SK-N-SH (cell line): ENCODE data around the gene KCNQ2. TPM values are rescaled to one million over a fixed set of nuclear protein-coding genes. Genes with fewer than 3 reads are reported as not detected.

Experiments
- CTCF ChIA-PET: fragments of 300-600, 350-600 bp; formaldehyde crosslinking; extraction: SDS; loops from one replicate; lab custom pipeline; 2021; lab: Yijun Ruan, JAX
- POLR2A ChIA-PET: fragments of 350-600 bp; sonication (Branson Sonifier 250); formaldehyde crosslinking; extraction: SDS; loops from one replicate; lab custom pipeline; 2020; ENCODE audit warnings: antibody characterized with exemption, inconsistent platforms; lab: Yijun Ruan, JAX
- DNase-seq: peaks from one replicate; pipeline ENCODE4 v3.0.0; 2012
- H2AFZ ChIP-seq: fragments of 200-600 bp; sonication (generic); 2 replicates; pipeline ENCODE4 v1.8.1; 2016; ENCODE audit warnings: antibody characterized with exemption, mild to moderate bottlenecking, low read depth
- H3F3A ChIP-seq: fragments of 200-600 bp; sonication (generic); replicated peaks from 2 replicates; pipeline ENCODE3; 2016; ENCODE audit warnings: antibody characterized with exemption, mild to moderate bottlenecking; ENCODE audit not compliant: insufficient read depth
- H3K27ac ChIP-seq, 2 experiments: fragments of 200-500 bp in 1 of 2; fragments of 200-600 bp in 1 of 2; sonication (Bioruptor generic) in 1 of 2; sonication (generic), shearing (Covaris generic) in 1 of 2; 2 replicates each; pipeline versions ENCODE4 v1.5.1 to v1.6.1; 2014 to 2016; ENCODE audit warnings: low read depth in 2 of 2, inconsistent platforms in 1 of 2, low read length in 1 of 2, mild to moderate bottlenecking in 1 of 2, mixed read lengths in 1 of 2
- H3K27me3 ChIP-seq: fragments of 200-600 bp; sonication (generic), shearing (Covaris generic); 2 replicates; pipeline ENCODE4 v1.6.1; 2016; ENCODE audit warnings: mixed run types; ENCODE audit not compliant: insufficient read depth
- H3K36me3 ChIP-seq, 2 experiments: fragments of 200-500 bp in 1 of 2; fragments of 200-600 bp in 1 of 2; sonication (Bioruptor generic) in 1 of 2; sonication (generic) in 1 of 2; replicated peaks in 1 of 2; 2 replicates each; pipeline versions ENCODE3 to v1.5.1; 2014 to 2016; ENCODE audit warnings: low read length in 1 of 2, mild to moderate bottlenecking in 1 of 2; ENCODE audit not compliant: insufficient read depth in 2 of 2, control insufficient read depth in 1 of 2
- H3K4me1 ChIP-seq, 2 experiments: fragments of 200-500 bp in 1 of 2; fragments of 200-600 bp in 1 of 2; sonication (Bioruptor generic) in 1 of 2; sonication (generic), shearing (Covaris generic) in 1 of 2; 2 replicates each; pipeline versions ENCODE4 v1.5.1 to v1.6.1; 2014 to 2016; ENCODE audit warnings: low read depth in 1 of 2, low read length in 1 of 2, mixed run types in 1 of 2; ENCODE audit not compliant: insufficient read depth in 2 of 2, control insufficient read depth in 1 of 2
- H3K4me2 ChIP-seq: fragments of 200-600 bp; sonication (generic), shearing (Covaris generic); 2 replicates; pipeline ENCODE4 v1.6.1; 2017; ENCODE audit warnings: mixed run types
- H3K4me3 ChIP-seq, 2 experiments: fragments of 200-500 bp in 1 of 2; fragments of 200-600 bp in 1 of 2; sonication (Bioruptor generic) in 1 of 2; sonication (generic), shearing (Covaris generic) in 1 of 2; 2 replicates each; pipeline versions ENCODE4 v1.5.1 to v1.8.1; 2014 to 2016; ENCODE audit warnings: low read depth in 2 of 2, inconsistent platforms in 1 of 2, low read length in 1 of 2, mild to moderate bottlenecking in 1 of 2, mixed read lengths in 1 of 2, moderate library complexity in 1 of 2
- H3K79me2 ChIP-seq: fragments of 200-600 bp; sonication (generic); 2 replicates; pipeline ENCODE4 v1.8.1; 2017; ENCODE audit warnings: mild to moderate bottlenecking; ENCODE audit not compliant: insufficient read depth
- H3K9ac ChIP-seq: fragments of 200-600 bp; sonication (generic); 2 replicates; pipeline ENCODE4 v1.6.1; 2017; ENCODE audit warnings: mixed run types
- H3K9me2 ChIP-seq: fragments of 200-600 bp; sonication (generic); 2 replicates; pipeline ENCODE4 v1.6.1; 2017; ENCODE audit warnings: mixed run types
- H3K9me3 ChIP-seq: fragments of 200-600 bp; sonication (generic); 2 replicates; pipeline ENCODE4 v1.6.1; 2017; ENCODE audit warnings: mixed run types, mild to moderate bottlenecking, moderate library complexity
- H4K20me1 ChIP-seq: fragments of 200-600 bp; sonication (generic); 2 replicates; pipeline ENCODE4 v1.6.1; 2017; ENCODE audit warnings: mild to moderate bottlenecking, mixed run types; ENCODE audit not compliant: insufficient read depth
- CTCF ChIP-seq: fragments of 200-600 bp; sonication (generic); IDR thresholded peaks from 2 replicates; pipeline ENCODE4 v1.6.1; 2017; ENCODE audit warnings: antibody characterized with exemption, mild to moderate bottlenecking, moderate library complexity
- ELF1 ChIP-seq: IDR thresholded peaks from 2 replicates; pipeline ENCODE4 v1.4.0; 2012
- GABPA ChIP-seq: IDR thresholded peaks from 2 replicates; pipeline ENCODE4 v1.4.0; 2012; ENCODE audit warnings: low read depth, mild to moderate bottlenecking
- GATA2 ChIP-seq: sonication (generic); formaldehyde crosslinking; IDR thresholded peaks from 2 replicates; pipeline ENCODE4 v1.5.0; 2020; ENCODE audit warnings: mild to moderate bottlenecking, missing genetic modification reagents
- JUND ChIP-seq: IDR thresholded peaks from 2 replicates; pipeline ENCODE4 v1.4.0; 2012
- MXI1 ChIP-seq: IDR thresholded peaks from 2 replicates; pipeline ENCODE4 v1.6.1; 2012; ENCODE audit warnings: mild to moderate bottlenecking, low read depth, low read length, improper control_type of control experiment
- NRF1 ChIP-seq: IDR thresholded peaks from 2 replicates; pipeline ENCODE4 v1.6.1; 2012; ENCODE audit warnings: low read depth, mild to moderate bottlenecking, low read length
- PBX3 ChIP-seq: IDR thresholded peaks from 2 replicates; pipeline ENCODE4; 2012
- RCOR1 ChIP-seq: fragments of 150-350 bp; IDR thresholded peaks from 2 replicates; pipeline ENCODE4 v1.6.1; 2017; ENCODE audit warnings: antibody characterized with exemption, low read length
- RXRA ChIP-seq: IDR thresholded peaks from 2 replicates; pipeline ENCODE4 v1.4.0; 2012; ENCODE audit warnings: low read depth, mild to moderate bottlenecking, borderline replicate concordance
- SIN3A ChIP-seq: IDR thresholded peaks from 2 replicates; pipeline ENCODE4 v1.6.1; 2012; ENCODE audit warnings: low read depth, mild to moderate bottlenecking, low read length, moderate library complexity, borderline replicate concordance
- SMC3 ChIP-seq: IDR thresholded peaks from 2 replicates; pipeline ENCODE4 v1.6.1; 2012; ENCODE audit warnings: low read depth, low read length, improper control_type of control experiment
- TAF1 ChIP-seq: IDR thresholded peaks from 2 replicates; pipeline ENCODE4 v1.6.1; 2012; ENCODE audit warnings: low read depth, mild to moderate bottlenecking, low read length, moderate library complexity, borderline replicate concordance
- TCF12 ChIP-seq: IDR thresholded peaks from 2 replicates; pipeline ENCODE4 v1.4.0; 2012
- WGBS: methylation state at CpG from one replicate; pipeline ENCODE4 v1.1.6; 2017; ENCODE audit warnings: low lambda C conversion rate; 5-methylcytosine and 5-hydroxymethylcytosine counted together
- polyA plus RNA-seq, 3 experiments: library from polyadenylated mRNA; depleted of rRNA; stranded (reverse); fragments of >200 nt; gene quantifications; 2 replicates each; pipeline ENCODE4 v1.2.3, GENCODE V29; 2012
- TF ChIP-seq, protein P1 (sequence below): IDR thresholded peaks from 2 replicates; pipeline ENCODE4 v1.4.0; 2012; ENCODE audit warnings: low read depth
- TF ChIP-seq, protein P2 (sequence below): IDR thresholded peaks from 2 replicates; pipeline ENCODE4 v1.4.0; 2012; ENCODE audit warnings: low read depth, borderline replicate concordance
- TF ChIP-seq, protein P3 (sequence below): IDR thresholded peaks from 2 replicates; pipeline ENCODE4 v1.6.1; 2012; ENCODE audit warnings: mild to moderate bottlenecking, low read depth, low read length, moderate library complexity

Gene KCNQ2
- polyA plus RNA-seq, 1 of the 3 experiments (the other 2 are of a cell fraction), result 3.9 TPM

DNA sequence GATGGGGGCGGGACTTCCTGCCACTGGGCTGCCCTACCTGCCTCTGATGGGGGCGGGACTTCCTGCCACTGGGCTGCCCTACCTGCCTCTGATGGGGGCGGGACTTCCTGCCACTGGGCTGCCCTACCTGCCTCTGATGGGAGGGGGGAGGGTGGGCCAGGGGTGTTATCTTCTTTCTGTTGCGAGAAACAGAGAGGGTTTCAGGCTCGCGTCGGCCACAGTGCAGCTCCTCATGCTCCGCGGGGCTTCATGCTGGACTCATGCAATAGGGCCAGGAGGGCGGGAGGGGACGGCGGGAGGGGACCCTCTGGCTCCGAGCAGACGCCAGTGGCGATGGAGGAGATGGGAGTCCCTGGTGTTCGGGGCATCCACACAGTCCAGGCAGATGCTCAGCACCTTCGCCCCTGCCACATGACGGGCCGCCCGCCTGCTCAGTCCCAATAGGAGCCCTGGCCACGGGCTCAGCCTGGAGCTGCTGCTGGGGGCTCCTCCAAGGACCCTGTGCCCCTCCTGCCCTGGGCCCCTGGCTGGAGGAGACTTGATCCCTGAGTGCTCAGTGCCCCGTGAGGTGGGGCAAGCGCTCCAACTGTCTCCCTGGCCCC, 62.5 kb downstream of the KCNQ2 start:
- CTCF ChIA-PET, result interaction anchor here (0.6 to 1.8 kb wide), 2 partner anchors 101 to 186 kb away, joined by 3 to 7 read pairs; no protein-coding TSS in a partner anchor
- Histone ChIP-seq H3K9ac (no peak overlapping the region), H3K27ac (peak overlapping the region in 1 of 2 experiments; percentile 47; a peak in 1 of 4 replicates), H3K4me1 (peaks cover 0 to 15% of the 10 kb centered on the region in 2 experiments; a peak in 1 of 4 replicates), H3K79me2 (no peaks in the 10 kb centered on the region), H2AFZ (no peak overlapping the region), H3K9me3 (no peaks in the 10 kb centered on the region), H3F3A (no peaks in the 10 kb centered on the region), H3K27me3 (no peaks in the 10 kb centered on the region)
- no peak for DNase-seq
- TF ChIP-seq NRF1, result no peak
- TF ChIP-seq, protein P1, sequence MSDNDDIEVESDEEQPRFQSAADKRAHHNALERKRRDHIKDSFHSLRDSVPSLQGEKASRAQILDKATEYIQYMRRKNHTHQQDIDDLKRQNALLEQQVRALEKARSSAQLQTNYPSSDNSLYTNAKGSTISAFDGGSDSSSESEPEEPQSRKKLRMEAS, result no peak
- TF ChIP-seq, protein P2, sequence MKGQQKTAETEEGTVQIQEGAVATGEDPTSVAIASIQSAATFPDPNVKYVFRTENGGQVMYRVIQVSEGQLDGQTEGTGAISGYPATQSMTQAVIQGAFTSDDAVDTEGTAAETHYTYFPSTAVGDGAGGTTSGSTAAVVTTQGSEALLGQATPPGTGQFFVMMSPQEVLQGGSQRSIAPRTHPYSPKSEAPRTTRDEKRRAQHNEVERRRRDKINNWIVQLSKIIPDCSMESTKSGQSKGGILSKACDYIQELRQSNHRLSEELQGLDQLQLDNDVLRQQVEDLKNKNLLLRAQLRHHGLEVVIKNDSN, result no peak
- no peak for TF ChIP-seq MXI1
- TF ChIP-seq GABPA, result no peak
- no peak for TF ChIP-seq TCF12
- TF ChIP-seq JUND, result no peak
- TF ChIP-seq, protein P3, sequence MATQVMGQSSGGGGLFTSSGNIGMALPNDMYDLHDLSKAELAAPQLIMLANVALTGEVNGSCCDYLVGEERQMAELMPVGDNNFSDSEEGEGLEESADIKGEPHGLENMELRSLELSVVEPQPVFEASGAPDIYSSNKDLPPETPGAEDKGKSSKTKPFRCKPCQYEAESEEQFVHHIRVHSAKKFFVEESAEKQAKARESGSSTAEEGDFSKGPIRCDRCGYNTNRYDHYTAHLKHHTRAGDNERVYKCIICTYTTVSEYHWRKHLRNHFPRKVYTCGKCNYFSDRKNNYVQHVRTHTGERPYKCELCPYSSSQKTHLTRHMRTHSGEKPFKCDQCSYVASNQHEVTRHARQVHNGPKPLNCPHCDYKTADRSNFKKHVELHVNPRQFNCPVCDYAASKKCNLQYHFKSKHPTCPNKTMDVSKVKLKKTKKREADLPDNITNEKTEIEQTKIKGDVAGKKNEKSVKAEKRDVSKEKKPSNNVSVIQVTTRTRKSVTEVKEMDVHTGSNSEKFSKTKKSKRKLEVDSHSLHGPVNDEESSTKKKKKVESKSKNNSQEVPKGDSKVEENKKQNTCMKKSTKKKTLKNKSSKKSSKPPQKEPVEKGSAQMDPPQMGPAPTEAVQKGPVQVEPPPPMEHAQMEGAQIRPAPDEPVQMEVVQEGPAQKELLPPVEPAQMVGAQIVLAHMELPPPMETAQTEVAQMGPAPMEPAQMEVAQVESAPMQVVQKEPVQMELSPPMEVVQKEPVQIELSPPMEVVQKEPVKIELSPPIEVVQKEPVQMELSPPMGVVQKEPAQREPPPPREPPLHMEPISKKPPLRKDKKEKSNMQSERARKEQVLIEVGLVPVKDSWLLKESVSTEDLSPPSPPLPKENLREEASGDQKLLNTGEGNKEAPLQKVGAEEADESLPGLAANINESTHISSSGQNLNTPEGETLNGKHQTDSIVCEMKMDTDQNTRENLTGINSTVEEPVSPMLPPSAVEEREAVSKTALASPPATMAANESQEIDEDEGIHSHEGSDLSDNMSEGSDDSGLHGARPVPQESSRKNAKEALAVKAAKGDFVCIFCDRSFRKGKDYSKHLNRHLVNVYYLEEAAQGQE, result no peak
- TF ChIP-seq SMC3, result no peak
- TF ChIP-seq, all 33 proteins: peak for 0
- POLR2A ChIA-PET, result no interaction called here
- Histone ChIP-seq H3K4me2 (no peak overlapping the region), H3K36me3 (no peaks in the 10 kb centered on the region), H3K9me2 (no peaks in the 10 kb centered on the region), H4K20me1 (no peaks in the 10 kb centered on the region), H3K4me3 (no peak overlapping the region)
- 93% methylated on average over 8 of the region's 23 CpGs for WGBS

GRCh38 chr20:63409066-63409833, 63.2 kb downstream of the KCNQ2 start:
- H4K20me1 ChIP-seq, result no peaks in the 10 kb centered on the region
- H3K4me2 ChIP-seq, result no peak overlapping the region
- CTCF ChIA-PET, result interaction anchor here (1.8 kb wide), 1 partner anchor 100 kb away, joined by 7 read pairs; no protein-coding TSS in a partner anchor
- POLR2A ChIA-PET, result no interaction called here
- no peaks in the 10 kb centered on the region for H3K9me3 ChIP-seq
- H3K27me3 ChIP-seq, result no peaks in the 10 kb centered on the region
- DNase-seq, result no peak
- 74% methylated on average over 16 of the region's 21 CpGs for WGBS
- H3K4me1 ChIP-seq, result peaks cover 0 to 15% of the 10 kb centered on the region in 2 experiments; a peak in 1 of 4 replicates
- H3K9me2 ChIP-seq, result no peaks in the 10 kb centered on the region
- H3K9ac ChIP-seq, result no peak overlapping the region
- H2AFZ ChIP-seq, result no peak overlapping the region
- no peak overlapping the region for H3K4me3 ChIP-seq
- H3F3A ChIP-seq, result no peaks in the 10 kb centered on the region
- H3K27ac ChIP-seq, result no peak overlapping the region
- H3K79me2 ChIP-seq, result no peaks in the 10 kb centered on the region
- no peaks in the 10 kb centered on the region for H3K36me3 ChIP-seq
- TF ChIP-seq GATA2 (CRISPR knock-in tag), result no peak
- TF ChIP-seq RCOR1, result no peak
- no peak for TF ChIP-seq CTCF
- TF ChIP-seq RXRA, result no peak
- TF ChIP-seq PBX3, result no peak
- no peak for TF ChIP-seq SMC3
- TF ChIP-seq SIN3A, result no peak
- no peak for TF ChIP-seq JUND
- TF ChIP-seq MXI1, result no peak
- TF ChIP-seq TAF1, result no peak
- TF ChIP-seq ELF1, result no peak
